GM13977 (cell line): Measurements from ENCODE around the gene ETV7.

Experiments
- DNase-seq: peaks from one replicate; pipeline ENCODE4 v3.0.0; 2012; ENCODE audit warnings: low spot score
- in situ Hi-C: fragments of 300-500 bp; cut with MboI; formaldehyde crosslinking; loops from one replicate; pipeline ENCODE4 v1.12.0; 2022; ENCODE audit warnings: low sequenced_read_pairs, low pct_unique_long_range_greater_than_20kb, mixed read lengths, inconsistent platforms; ENCODE audit not compliant: unreplicated experiment
- TF ChIP-seq, protein P1 (sequence below): IDR thresholded peaks from 2 replicates; pipeline ENCODE4 v1.5.1; 2012; ENCODE audit warnings: mild to moderate bottlenecking, control low read depth; ENCODE audit not compliant: insufficient read depth; ENCODE audit errors: extremely low read depth, missing control alignments

Gene ETV7

DNA sequence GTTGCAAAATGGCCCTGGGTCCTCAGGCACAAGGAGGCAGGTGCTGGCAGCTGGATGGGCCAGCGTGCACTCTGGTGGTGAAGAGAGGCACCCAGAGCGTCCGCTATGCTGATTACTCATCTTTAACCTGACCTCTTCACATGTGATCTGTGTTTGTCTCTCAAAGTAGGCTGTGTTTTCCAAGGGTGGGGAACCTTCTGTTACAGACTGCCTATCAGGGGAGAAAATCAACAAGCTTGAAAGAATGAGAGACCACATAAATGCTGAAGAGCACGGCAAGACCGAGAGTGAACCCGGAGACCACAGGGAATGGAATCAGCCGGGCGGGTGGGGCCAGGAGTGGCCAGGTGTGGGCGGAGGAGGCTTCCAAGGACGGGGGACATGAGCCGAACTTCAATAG lies 67.0 kb downstream of the ETV7 start:
- DNase-seq, result no peak
- in situ Hi-C loops, result no loop called here
- TF ChIP-seq, protein P1, sequence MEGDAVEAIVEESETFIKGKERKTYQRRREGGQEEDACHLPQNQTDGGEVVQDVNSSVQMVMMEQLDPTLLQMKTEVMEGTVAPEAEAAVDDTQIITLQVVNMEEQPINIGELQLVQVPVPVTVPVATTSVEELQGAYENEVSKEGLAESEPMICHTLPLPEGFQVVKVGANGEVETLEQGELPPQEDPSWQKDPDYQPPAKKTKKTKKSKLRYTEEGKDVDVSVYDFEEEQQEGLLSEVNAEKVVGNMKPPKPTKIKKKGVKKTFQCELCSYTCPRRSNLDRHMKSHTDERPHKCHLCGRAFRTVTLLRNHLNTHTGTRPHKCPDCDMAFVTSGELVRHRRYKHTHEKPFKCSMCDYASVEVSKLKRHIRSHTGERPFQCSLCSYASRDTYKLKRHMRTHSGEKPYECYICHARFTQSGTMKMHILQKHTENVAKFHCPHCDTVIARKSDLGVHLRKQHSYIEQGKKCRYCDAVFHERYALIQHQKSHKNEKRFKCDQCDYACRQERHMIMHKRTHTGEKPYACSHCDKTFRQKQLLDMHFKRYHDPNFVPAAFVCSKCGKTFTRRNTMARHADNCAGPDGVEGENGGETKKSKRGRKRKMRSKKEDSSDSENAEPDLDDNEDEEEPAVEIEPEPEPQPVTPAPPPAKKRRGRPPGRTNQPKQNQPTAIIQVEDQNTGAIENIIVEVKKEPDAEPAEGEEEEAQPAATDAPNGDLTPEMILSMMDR, result no peak

DNA sequence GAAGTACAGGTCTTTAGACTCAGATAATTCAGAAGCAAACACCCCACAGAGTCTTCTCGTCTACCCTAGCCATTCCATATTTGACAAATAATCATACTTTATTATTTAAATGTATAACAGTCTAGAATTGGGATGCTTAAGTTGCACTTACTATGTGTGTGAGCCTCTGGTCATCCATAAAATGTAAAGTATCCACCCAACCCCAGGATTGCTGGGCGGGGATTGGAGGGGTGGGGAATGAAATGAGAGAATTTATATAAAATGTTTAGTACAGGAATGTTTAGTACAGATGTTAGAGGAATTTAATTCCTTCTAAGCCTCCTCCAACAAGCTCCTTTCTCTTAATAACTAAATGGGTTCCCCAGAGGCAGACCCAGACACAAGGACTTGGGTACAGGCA lies 67.6 kb downstream of the ETV7 start:
- in situ Hi-C loops, result no loop called here
- DNase-seq, result no peak
- TF ChIP-seq, protein P1, result no peak

DNA sequence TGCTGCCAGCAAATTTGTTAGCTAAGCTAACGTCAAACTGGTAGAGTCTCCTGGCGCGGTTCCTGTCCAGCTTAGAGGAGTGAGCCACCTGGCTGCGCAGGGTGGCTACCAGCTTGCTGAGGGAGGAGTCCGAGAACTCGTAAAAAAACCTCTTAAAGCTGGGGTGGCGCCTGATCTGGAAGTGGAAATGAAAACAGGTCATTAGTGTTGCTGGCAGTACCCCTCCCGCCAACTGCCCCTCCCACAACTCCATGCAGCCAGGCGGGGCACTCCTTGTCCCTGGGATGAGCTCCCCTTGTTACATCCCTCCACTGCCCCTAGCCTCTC lies 68.1 kb downstream of the ETV7 start:
- DNase-seq, result no peak
- TF ChIP-seq, protein P1, result no peak
- in situ Hi-C loops, result no loop called here

DNA sequence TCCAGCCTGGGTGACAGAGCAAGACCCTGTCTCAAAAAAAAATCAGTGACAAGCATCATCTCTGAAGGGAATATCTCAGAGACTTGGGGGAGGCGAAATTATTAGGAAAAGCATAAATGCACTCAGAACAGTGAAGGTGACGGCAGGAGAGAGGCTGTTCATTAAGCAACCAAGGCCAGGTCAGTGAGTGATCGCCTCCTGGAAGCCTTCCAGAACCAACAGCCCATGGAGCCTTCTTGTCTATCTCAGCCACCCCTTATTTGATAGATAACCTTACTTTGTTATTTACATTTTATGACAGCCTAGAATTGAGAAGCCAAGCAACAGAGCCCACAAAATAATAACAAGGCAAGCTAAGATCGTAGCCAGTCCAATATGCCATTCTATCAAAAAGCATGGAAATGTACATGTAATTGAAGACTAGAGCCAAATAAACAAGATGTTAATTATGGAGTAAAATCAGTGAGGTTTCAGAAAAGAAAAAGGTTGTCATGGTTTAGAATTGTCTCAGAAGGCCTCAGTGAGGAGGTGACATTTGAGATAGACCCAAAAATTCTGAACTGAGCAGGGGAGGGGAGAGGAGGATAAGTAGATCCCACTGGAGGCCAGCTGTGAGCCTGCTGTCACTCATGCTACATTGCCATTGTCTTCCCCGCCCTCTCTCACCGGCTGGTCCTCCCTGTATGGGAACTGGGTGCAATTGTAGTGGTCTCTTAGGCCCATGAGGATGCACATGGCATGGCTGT lies 68.6 kb downstream of the ETV7 start:
- in situ Hi-C loops, result no loop called here
- DNase-seq, result no peak
- TF ChIP-seq, protein P1, result no peak

DNA sequence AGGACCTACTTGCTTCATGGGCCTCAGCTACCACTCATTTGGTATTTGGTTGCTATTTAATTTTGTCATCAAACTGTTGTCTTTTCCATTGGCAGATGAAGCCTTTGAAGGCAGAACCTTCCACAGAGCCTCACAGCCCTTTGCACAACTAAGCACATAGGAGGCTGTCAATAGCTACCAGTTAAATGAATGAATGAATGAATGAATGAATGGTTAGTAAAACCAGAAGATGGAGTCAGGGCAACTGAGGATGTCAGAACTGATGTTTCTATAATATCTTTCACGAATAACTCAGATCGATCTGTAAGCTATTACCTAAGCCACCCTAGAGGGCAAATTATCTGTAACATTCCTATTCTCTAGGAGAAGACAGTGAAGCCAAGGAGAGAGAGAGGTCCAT lies 69.8 kb downstream of the ETV7 start:
- in situ Hi-C loops, result no loop called here
- TF ChIP-seq, protein P1, result no peak
- no peak for DNase-seq
